Mucosa of gallbladder (tissue), 1 donor: ENCODE data around the gene KRT12. TPM values are rescaled to one million over a fixed set of nuclear protein-coding genes. Genes with fewer than 3 reads are reported as not detected.
"Not testable (repeated sequence)": the region's sequence is repeated elsewhere in the genome, so short reads cannot be mapped to it uniquely, and the experiment has no call there.

ENCODE experiments used
- DNase-seq: peaks from one replicate; pipeline ENCODE4 v3.0.0-alpha.2; 2020; ENCODE audit warnings: low spot score
- total RNA-seq: library from RNA; stranded (reverse); gene quantifications from one replicate; pipeline ENCODE4 v1.2.1, GENCODE V29; 2021
- donor health status: DM: no; HTN: no; CAD: no.

Gene KRT12
- total RNA-seq, 1 donor from 2014 or later = not detected

- not testable (repeated sequence) for DNase-seq
Observed at GRCh38 chr17:40814657-40815056, 52.4 kb downstream of the KRT12 start.

DNA sequence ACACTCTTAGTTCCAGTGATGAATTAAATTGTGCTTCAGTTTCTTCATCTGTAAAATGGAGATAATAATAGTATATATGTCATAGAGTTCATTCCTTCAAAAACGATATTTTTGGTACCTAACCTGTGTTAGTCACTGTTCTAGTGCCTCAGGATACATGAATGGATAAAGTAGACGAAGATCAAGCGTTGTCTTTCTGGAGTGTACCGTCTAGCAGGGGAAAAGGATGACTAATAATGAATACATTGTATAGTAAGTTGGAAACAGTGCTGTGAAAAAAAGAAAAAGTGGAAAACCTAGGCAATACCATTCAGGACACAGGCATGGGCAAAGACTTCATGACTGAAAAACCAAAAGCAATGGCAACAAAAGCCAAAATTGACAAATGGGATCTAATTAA, 53.2 kb downstream of the KRT12 start:
- no peak for DNase-seq

DNA sequence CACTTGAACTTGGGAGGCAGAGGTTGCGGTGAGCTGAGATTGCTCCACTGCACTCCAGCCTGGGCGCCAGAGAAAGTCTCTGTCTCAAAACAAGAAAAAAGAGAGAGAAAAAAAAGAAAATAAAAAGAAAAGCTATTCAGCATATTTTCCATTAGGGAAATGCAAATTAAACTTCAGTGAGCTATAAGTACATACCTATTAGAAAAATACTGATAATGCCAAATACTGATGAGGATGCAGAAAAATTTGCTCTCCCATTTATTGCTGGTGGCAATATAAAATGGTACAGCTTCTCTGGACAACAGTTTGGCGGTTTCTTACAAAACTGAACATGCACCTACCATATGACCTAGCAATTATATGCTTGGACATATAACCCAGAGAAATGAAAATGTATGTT, 54.4 kb downstream of the KRT12 start:
- DNase-seq = no peak

Other genes with a start within 250 kb of the KRT12 start
- gene SMARCE1, start 219.4 kb downstream of the KRT12 start, total RNA-seq = 90.5 TPM
- 12.7 TPM for gene KRT222, start 202.0 kb downstream of the KRT12 start, total RNA-seq
- gene KRT24, start 163.5 kb downstream of the KRT12 start, total RNA-seq = 0.17 TPM
- not detected for gene KRT25, start 111.9 kb downstream of the KRT12 start, total RNA-seq
- gene KRT26, start 95.0 kb downstream of the KRT12 start, total RNA-seq = not detected
- gene KRT27, start 84.7 kb downstream of the KRT12 start, total RNA-seq = not detected
- gene KRT28, start 67.3 kb downstream of the KRT12 start, total RNA-seq = not detected
- gene KRT10, start 44.6 kb downstream of the KRT12 start, total RNA-seq = 30.1 TPM
- 0.32 TPM for gene KRT20, start 18.0 kb upstream of the KRT12 start, total RNA-seq
- 7.0 TPM for gene KRT23, start 70.4 kb upstream of the KRT12 start, total RNA-seq
- gene KRT39, start 99.7 kb upstream of the KRT12 start, total RNA-seq = not detected
- not detected for gene KRT40, start 117.1 kb upstream of the KRT12 start, total RNA-seq
- not detected for gene KRTAP3-3, start 126.9 kb upstream of the KRT12 start, total RNA-seq
- gene KRTAP3-2, start 132.7 kb upstream of the KRT12 start, total RNA-seq = not detected
- not detected for gene KRTAP3-1, start 141.9 kb upstream of the KRT12 start, total RNA-seq
- not detected for gene KRTAP1-5, start 160.0 kb upstream of the KRT12 start, total RNA-seq
- not detected for gene KRTAP1-4, start 163.0 kb upstream of the KRT12 start, total RNA-seq
- not detected for gene KRTAP1-3, start 167.7 kb upstream of the KRT12 start, total RNA-seq
- not detected for gene KRTAP1-1, start 174.2 kb upstream of the KRT12 start, total RNA-seq
- not detected for gene KRTAP2-1, start 180.1 kb upstream of the KRT12 start, total RNA-seq
- not detected for gene KRTAP2-2, start 188.0 kb upstream of the KRT12 start, total RNA-seq
- not detected for gene KRTAP2-3, start 192.9 kb upstream of the KRT12 start, total RNA-seq
- not detected for gene KRTAP2-4, start 198.7 kb upstream of the KRT12 start, total RNA-seq
- not detected for gene KRTAP4-7, start 216.9 kb upstream of the KRT12 start, total RNA-seq
- gene KRTAP4-8, start 230.9 kb upstream of the KRT12 start, total RNA-seq = not detected
- not detected for gene KRTAP4-16, start 235.0 kb upstream of the KRT12 start, total RNA-seq
- not detected for gene KRTAP4-9, start 238.2 kb upstream of the KRT12 start, total RNA-seq